GM12801 (cell line): ENCODE results near the gene SLC8A2.

Experiments used
- TF ChIP-seq, protein P1 (sequence below): IDR thresholded peaks from one replicate; pipeline ENCODE4 v1.5.1; 2011; ENCODE audit warnings: control low read depth; ENCODE audit not compliant: insufficient read length; ENCODE audit errors: extremely low read depth

The SLC8A2 gene

DNA sequence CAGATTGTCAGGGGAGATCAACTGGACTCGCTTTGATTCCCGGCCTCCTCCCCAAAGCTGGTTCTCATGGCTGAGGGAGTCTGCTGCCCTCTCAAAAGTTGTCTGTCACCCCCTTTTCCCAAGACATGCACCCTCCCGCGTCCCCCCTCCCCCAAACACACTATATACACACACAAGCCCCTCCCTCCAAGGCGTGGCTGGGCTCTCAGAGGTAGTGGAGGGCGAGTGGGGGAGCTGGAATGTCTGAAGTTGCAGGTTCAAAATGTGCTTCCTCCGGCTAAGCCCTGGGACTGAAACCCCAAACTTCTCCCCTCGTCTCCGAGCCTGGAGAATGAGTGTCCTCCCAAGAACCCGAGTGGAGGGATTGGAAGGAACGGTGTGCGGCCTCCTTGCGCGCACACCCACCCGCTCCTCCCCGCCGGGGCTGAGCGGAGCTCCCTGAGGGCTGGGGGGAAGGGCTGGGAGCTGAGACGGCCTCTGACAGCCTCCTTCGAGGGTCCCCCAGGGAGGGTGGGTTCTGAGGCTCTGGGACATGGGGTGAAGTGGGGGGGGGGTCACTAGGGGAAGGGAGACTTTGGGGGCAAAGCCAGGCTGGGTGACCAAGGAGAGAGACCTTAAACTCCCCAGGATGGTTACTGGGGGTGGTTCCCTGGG lies 42.4 kb downstream of the SLC8A2 start:
- TF ChIP-seq, protein P1, sequence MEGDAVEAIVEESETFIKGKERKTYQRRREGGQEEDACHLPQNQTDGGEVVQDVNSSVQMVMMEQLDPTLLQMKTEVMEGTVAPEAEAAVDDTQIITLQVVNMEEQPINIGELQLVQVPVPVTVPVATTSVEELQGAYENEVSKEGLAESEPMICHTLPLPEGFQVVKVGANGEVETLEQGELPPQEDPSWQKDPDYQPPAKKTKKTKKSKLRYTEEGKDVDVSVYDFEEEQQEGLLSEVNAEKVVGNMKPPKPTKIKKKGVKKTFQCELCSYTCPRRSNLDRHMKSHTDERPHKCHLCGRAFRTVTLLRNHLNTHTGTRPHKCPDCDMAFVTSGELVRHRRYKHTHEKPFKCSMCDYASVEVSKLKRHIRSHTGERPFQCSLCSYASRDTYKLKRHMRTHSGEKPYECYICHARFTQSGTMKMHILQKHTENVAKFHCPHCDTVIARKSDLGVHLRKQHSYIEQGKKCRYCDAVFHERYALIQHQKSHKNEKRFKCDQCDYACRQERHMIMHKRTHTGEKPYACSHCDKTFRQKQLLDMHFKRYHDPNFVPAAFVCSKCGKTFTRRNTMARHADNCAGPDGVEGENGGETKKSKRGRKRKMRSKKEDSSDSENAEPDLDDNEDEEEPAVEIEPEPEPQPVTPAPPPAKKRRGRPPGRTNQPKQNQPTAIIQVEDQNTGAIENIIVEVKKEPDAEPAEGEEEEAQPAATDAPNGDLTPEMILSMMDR, result no peak

DNA sequence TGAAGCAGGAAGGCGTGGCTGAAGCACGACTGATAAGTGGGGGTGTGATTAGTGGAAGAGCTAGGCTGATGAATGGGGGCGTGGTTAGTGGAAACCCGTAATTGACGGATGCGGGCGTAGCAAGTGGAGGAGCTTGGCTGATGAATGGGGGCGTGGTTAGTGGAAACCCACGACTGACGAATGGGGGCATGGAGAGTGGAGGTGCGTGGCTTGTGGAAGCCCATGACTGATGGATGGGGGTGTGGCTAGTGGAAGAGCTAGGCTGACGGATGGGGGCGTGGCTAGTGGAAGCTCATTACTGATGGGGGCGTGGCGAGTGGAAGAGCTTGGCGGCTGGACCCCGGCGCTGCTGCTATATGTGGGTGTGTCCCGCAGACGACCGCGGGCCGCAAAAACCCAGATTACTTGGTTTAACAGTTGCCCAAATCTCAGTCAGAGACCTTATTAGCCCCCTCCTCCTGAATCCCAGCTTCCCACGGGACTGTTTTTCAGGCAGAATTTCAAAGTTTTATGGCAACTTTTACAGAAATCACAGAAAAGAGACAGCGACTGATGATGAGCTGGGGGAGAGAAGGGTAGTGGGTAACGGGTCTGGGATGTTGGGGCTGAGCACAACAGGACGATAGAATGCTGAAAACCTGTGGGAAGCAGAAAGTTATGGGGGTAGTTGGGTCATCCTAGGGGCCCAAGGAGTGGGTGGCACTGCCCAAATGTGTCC lies 43.4 kb downstream of the SLC8A2 start:
- TF ChIP-seq, protein P1, result no peak

DNA sequence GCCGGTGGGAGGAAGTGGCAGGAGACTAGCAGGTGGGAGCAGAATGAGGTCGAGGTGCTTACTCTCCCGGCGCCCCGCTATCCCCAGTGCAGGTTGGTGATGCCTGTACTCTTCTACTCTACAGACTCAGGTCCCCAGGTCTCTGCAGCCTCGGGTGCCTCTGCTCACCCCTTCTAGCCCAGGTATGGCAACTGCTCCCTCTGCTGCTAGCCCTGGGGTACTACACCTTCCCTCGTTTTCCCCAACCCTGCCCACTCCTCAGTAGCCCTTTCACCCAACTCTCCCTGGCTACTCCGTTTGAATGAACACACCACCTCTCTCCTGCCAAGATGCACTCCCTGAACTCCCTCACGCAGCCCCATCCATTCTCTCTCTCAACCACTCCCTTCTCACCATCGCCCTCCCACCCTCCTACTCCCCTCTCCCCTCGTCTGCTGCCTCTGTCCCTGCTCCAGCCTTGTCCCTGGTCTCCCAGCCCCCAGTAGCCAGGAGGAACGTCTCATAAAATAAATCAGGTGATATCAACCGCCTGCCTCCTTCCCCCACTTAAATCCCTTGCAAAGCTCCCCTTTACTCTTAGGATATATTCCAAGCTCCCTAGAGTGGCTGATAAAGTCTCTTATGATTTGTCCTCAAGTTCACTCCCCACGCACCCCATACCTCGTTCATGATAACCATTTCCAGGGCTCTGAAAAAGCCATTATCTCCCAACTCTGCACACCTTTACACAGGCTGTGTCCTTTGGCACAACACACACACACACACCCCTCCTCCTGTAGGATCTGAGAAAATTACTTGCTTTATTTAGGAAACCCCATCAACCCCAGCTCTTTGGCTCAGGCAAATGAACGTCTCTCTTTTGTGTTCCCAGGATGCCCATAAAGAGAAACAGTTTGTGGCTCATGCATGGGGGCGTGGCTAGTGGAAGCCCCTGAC lies 44.2 kb downstream of the SLC8A2 start:
- TF ChIP-seq, protein P1, result peak; percentile 59

DNA sequence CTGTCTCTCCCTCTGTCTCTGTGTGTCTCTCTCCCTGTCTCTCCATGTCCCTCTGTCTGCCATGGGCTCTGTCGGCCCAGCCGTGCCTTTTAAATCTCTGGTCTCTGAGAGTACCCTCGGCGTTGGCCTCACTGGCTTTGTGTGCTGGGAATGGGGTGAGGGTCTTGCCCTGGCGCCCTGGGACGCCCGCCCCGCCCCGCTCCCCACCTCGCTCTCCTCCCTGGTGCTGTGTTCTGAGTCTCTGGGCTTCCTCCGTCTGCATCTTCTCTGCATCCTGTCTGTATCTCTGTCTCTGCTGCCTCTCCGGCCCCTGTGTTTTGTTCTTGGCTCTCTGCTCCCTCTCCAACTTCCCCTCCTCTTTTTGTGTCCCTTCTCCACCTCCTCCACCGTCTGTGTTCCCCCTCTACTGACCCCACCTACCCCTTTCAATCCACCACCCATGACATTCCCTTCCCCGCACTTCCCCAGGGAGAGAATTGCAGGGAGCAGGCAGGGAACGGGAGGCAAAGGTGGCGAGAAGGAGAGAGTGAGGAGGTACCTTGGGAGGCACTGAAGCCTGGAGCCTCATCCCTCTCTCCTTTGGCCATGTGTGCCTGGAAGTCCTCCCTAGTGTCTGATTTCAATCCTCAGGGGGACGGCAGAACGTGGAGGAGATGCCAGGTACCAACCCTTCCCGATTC lies 48.4 kb downstream of the SLC8A2 start:
- TF ChIP-seq, protein P1, result no peak

DNA sequence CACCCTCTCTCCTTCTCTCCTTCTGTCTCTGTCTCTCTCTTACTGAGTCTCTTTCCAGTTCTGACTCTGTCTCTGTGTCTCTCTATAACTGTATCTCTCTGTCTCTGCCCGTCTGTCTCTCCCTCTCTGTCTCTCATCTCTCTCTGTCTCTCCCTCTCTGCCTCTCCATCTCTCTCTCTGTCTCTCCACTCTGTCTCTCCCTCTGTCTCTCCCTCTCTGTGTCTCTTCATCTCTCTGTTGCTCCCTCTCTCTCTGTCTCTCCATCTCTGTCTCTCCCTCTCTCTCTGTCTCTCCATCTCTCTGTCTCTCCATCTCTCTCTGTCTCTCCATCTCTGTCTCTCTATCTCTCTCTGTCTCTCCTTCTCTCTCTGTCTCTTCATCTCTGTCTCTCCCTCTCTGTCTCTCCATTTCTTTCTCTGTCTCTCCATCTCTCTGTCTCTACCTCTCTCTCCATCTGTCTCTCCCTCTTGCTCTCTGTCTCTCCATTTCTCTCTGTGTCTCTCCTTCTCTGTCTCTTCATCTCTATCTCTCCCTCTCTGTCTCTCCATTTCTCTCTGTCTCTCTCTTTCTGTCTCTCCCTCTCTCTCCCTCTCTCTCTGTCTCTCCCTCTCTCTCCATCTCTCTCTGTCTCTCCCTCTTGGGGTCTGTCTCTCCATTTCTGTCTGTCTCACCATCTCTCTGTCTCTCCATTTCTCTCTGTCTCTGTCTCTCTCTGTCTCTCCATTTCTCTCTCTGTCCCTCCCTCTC lies 49.1 kb downstream of the SLC8A2 start:
- TF ChIP-seq, protein P1, result no peak

DNA sequence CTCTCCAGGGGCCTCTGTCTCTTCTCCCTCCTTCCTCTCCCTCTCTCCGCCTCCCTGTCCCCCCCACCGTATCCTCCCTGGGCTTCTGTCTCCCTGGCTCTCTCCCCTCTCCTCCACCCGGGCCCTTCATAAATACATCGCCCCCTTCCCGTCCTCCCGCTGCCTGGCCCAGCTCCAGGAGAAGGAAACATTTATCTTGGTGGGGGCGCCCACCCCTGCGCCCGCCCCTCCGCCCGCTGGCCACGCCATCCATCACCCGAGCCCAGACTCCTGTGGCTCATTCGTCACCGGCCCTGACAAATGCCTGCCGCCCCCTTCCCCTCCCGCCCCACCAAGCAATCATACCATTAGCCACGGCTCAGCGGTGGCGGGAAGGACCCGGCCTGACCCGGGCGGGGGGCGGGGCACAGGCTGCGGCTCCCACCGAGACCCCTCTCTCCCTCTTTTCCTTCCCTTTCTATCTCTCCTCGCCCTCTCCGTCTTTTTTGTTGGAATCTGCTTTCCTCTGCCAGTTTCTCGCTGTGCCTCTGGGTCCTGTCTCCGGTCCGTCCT lies 49.8 kb downstream of the SLC8A2 start:
- TF ChIP-seq, protein P1, result no peak
